H9 (cell line): Measurements from ENCODE around the gene FREM2. TPM values are rescaled to one million over a fixed set of nuclear protein-coding genes. Genes with fewer than 3 reads are reported as not detected.

Source experiments
- DNase-seq: peaks from one replicate; pipeline ENCODE4 v3.0.0-alpha.2; 2017
- H2AFZ ChIP-seq: one replicate; pipeline ENCODE4 v1.6.1; 2013; ENCODE audit warnings: mild to moderate bottlenecking, low read length, control low read depth, moderate library complexity
- H2AK5ac ChIP-seq: 2 replicates; pipeline ENCODE4 v1.6.1; 2013; ENCODE audit warnings: low read length, control low read depth, mixed read lengths; ENCODE audit not compliant: insufficient read length
- H2BK120ac ChIP-seq: one replicate; pipeline ENCODE4 v1.6.1; 2013; ENCODE audit warnings: low read depth, mild to moderate bottlenecking, low read length, control low read depth, inconsistent platforms; ENCODE audit not compliant: poor library complexity, severe bottlenecking
- H2BK12ac ChIP-seq: 2 replicates; pipeline ENCODE4 v1.6.1; 2013; ENCODE audit warnings: low read length, control low read depth, mixed read lengths, low read depth; ENCODE audit not compliant: insufficient read length
- H2BK15ac ChIP-seq: 2 replicates; pipeline ENCODE4 v1.6.1; 2013; ENCODE audit warnings: low read depth, low read length, control low read depth
- H2BK20ac ChIP-seq: one replicate; pipeline ENCODE4 v1.6.1; 2013; ENCODE audit warnings: low read depth, mild to moderate bottlenecking, low read length, control low read depth, inconsistent platforms; ENCODE audit not compliant: poor library complexity, severe bottlenecking
- H2BK5ac ChIP-seq: 2 replicates; pipeline ENCODE4 v1.6.1; 2013; ENCODE audit warnings: low read length, control low read depth, mixed read lengths; ENCODE audit not compliant: insufficient read length
- H3K14ac ChIP-seq: 2 replicates; pipeline ENCODE4 v1.6.1; 2013; ENCODE audit warnings: low read length, control low read depth; ENCODE audit not compliant: insufficient read depth
- H3K18ac ChIP-seq: 2 replicates; pipeline ENCODE4 v1.6.1; 2013; ENCODE audit warnings: low read depth, mild to moderate bottlenecking, mixed read lengths, low read length, control low read depth; ENCODE audit not compliant: insufficient read length
- H3K23ac ChIP-seq: 2 replicates; pipeline ENCODE4 v1.6.1; 2013; ENCODE audit warnings: low read length, control low read depth, mixed read lengths, low read depth; ENCODE audit not compliant: insufficient read length
- H3K23me2 ChIP-seq: 2 replicates; pipeline ENCODE4 v1.6.1; 2013; ENCODE audit warnings: low read depth, mild to moderate bottlenecking, mixed read lengths, low read length, control low read depth; ENCODE audit not compliant: insufficient read length, poor library complexity, severe bottlenecking
- H3K27ac ChIP-seq: 2 replicates; pipeline ENCODE4 v1.5.1; 2013; ENCODE audit warnings: low read length, control low read depth, mixed read lengths, low read depth; ENCODE audit not compliant: insufficient read length
- H3K27me3 ChIP-seq: 2 replicates; pipeline ENCODE4 v1.6.1; 2013; ENCODE audit warnings: low read length, control low read depth, inconsistent platforms; ENCODE audit not compliant: insufficient read depth
- H3K4ac ChIP-seq: 2 replicates; pipeline ENCODE4 v1.6.1; 2013; ENCODE audit warnings: low read depth, mild to moderate bottlenecking, control low read depth, inconsistent platforms, low read length, moderate library complexity
- H3K4me1 ChIP-seq: 2 replicates; pipeline ENCODE4 v1.6.1; 2013; ENCODE audit warnings: low read length, control low read depth, inconsistent platforms; ENCODE audit not compliant: insufficient read depth
- H3K4me2 ChIP-seq: 2 replicates; pipeline ENCODE4 v1.6.1; 2013; ENCODE audit warnings: low read length, control low read depth, mixed read lengths; ENCODE audit not compliant: insufficient read length, insufficient read depth
- H3K56ac ChIP-seq: 2 replicates; pipeline ENCODE4 v1.6.1; 2013; ENCODE audit warnings: low read depth, mild to moderate bottlenecking, mixed read lengths, low read length, control low read depth; ENCODE audit not compliant: insufficient read length
- H3K79me1 ChIP-seq: 2 replicates; pipeline ENCODE4 v1.6.1; 2013; ENCODE audit warnings: low read depth, mild to moderate bottlenecking, moderate library complexity, low read length, control low read depth, inconsistent platforms; ENCODE audit not compliant: insufficient read depth, poor library complexity, severe bottlenecking
- H3K79me2 ChIP-seq: 2 replicates; pipeline ENCODE4 v1.6.1; 2013; ENCODE audit warnings: low read length, control low read depth, inconsistent platforms; ENCODE audit not compliant: insufficient read depth
- H3K9ac ChIP-seq: 2 replicates; pipeline ENCODE4 v1.6.1; 2013; ENCODE audit warnings: low read length, control low read depth, mixed read lengths; ENCODE audit not compliant: insufficient read length; ENCODE audit errors: extremely low read depth
- H3K9me3 ChIP-seq: one replicate; pipeline ENCODE4 v1.6.1; 2013; ENCODE audit warnings: low read depth, low read length, inconsistent platforms; ENCODE audit not compliant: control insufficient read depth
- H3T11ph ChIP-seq: one replicate; pipeline ENCODE4 v1.6.1; 2013; ENCODE audit warnings: mild to moderate bottlenecking, low read length, control low read depth, inconsistent platforms
- H4K20me1 ChIP-seq: one replicate; pipeline ENCODE4 v1.6.1; 2013; ENCODE audit not compliant: control insufficient read depth, insufficient read length, insufficient read depth
- H4K5ac ChIP-seq: 2 replicates; pipeline ENCODE4 v1.6.1; 2013; ENCODE audit warnings: low read depth, mild to moderate bottlenecking, mixed read lengths, low read length, control low read depth; ENCODE audit not compliant: insufficient read length
- H4K8ac ChIP-seq: replicated peaks from 2 replicates; pipeline ENCODE4 v1.6.1; 2013; ENCODE audit warnings: low read length, control low read depth, mixed read lengths, low read depth; ENCODE audit not compliant: insufficient read length
- H4K91ac ChIP-seq: 2 replicates; pipeline ENCODE4 v1.6.1; 2013; ENCODE audit warnings: low read depth, mild to moderate bottlenecking, moderate library complexity, mixed read lengths, low read length, control low read depth; ENCODE audit not compliant: insufficient read length
- H3K27ac Mint-ChIP-seq, 3 experiments: 2 replicates in 2 of 3; 3 replicates in 1 of 3; pipeline ENCODE4 v1.8.0; 2020 to 2021; ENCODE audit warnings: mixed read lengths in 3 of 3, mild to moderate bottlenecking in 1 of 3, moderate library complexity in 1 of 3
- H3K27me3 Mint-ChIP-seq: 2 replicates; pipeline ENCODE4 v1.8.0; 2021; ENCODE audit warnings: low read depth, mild to moderate bottlenecking, moderate library complexity, mixed read lengths
- H3K36me3 Mint-ChIP-seq, 3 experiments: 2 replicates in 2 of 3; 3 replicates in 1 of 3; pipeline ENCODE4 v1.8.0; 2020 to 2021; ENCODE audit warnings: low read depth in 3 of 3, mixed read lengths in 3 of 3; ENCODE audit not compliant: insufficient read depth in 1 of 3
- H3K4me1 Mint-ChIP-seq, 2 experiments: 2 replicates each; pipeline ENCODE4 v1.8.0; 2020; ENCODE audit warnings: mixed read lengths in 2 of 2
- H3K4me3 Mint-ChIP-seq, 2 experiments: 2 replicates in 1 of 2; 3 replicates in 1 of 2; pipeline ENCODE4 v1.8.0; 2020 to 2021; ENCODE audit warnings: mild to moderate bottlenecking in 2 of 2, mixed read lengths in 2 of 2, moderate library complexity in 1 of 2
- H3K9me3 Mint-ChIP-seq, 2 experiments: 2 replicates in 1 of 2; 3 replicates in 1 of 2; pipeline ENCODE4 v1.8.0; 2020; ENCODE audit warnings: mild to moderate bottlenecking in 2 of 2, mixed read lengths in 2 of 2, moderate library complexity in 1 of 2
- WGBS: extraction: QIAGEN DNeasy Blood & Tissue Kit; methylation state at CpG from one replicate; pipeline ENCODE4 v1.1.7; 2013; ENCODE audit warnings: missing lambda C conversion rate, low lambda C conversion rate, mixed read lengths; ENCODE audit not compliant: insufficient read length; ENCODE audit errors: extremely low coverage; 5-methylcytosine and 5-hydroxymethylcytosine counted together
- total RNA-seq: library from RNA; stranded (reverse); gene quantifications from 2 replicates; pipeline ENCODE4 v1.2.1, GENCODE V29; 2021
- TF ChIP-seq, protein P1 (sequence below): fragments of 200-600 bp; sonication (generic); conservative IDR thresholded peaks from 3 replicates; pipeline ENCODE4 v1.8.0; 2021; ENCODE audit warnings: antibody characterized with exemption, mild to moderate bottlenecking

The FREM2 gene
- total RNA-seq, 1 experiment from 2014 or later, result 16.0 TPM

DNA sequence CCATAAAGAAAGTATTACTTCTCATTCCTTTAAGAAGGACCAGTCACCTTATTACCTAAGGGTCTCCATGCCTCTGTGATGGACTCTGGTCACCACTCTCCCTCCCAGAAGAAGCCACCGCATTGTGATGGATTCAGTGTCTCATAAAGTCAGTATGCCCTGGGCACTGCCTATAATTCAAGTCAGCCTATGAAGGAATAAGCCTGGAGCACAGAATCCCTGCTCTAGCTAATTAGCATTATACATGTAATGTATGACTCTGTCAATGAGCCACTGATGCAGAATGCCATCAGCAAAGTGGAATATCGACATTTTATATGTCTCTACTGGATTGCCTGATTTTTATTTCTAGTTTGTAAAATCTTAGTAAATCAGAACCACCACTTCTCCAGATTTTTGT is 14.9 kb upstream of the FREM2 start:
- Histone ChIP-seq H4K5ac (no peak overlapping the region), H4K91ac (no peak overlapping the region), H3K79me2 (no peaks in the 10 kb centered on the region), H2AK5ac (no peak overlapping the region), H2BK12ac (no peak overlapping the region), H3K4me1 (no peaks in the 10 kb centered on the region; the same call in 1 of the 2 replicates), H3K56ac (no peak overlapping the region), H3K9me3 (no peaks in the 10 kb centered on the region), H3K23me2 (no peaks in the 10 kb centered on the region), H3K4ac (no peak overlapping the region), H3K14ac (no peak overlapping the region), H2BK5ac (no peak overlapping the region), H3K27ac (no peak overlapping the region), H3K23ac (no peak overlapping the region), H3K27me3 (no peaks in the 10 kb centered on the region), H4K8ac (no peak overlapping the region), H2BK15ac (no peak overlapping the region), H3K18ac (no peak overlapping the region), H2BK20ac (no peak overlapping the region), H2BK120ac (no peak overlapping the region), H3K4me2 (no peak overlapping the region), H2AFZ (no peak overlapping the region), H3K9ac (no peak overlapping the region), H4K20me1 (no peaks in the 10 kb centered on the region), H3K79me1 (no peaks in the 10 kb centered on the region), H3T11ph (no peak overlapping the region)
- no peaks in the 10 kb centered on the region for H3K36me3 Mint-ChIP-seq
- no peak overlapping the region for H3K4me3 Mint-ChIP-seq
- no peaks in the 10 kb centered on the region for H3K9me3 Mint-ChIP-seq
- no peaks in the 10 kb centered on the region for H3K27me3 Mint-ChIP-seq
- no peak overlapping the region for H3K27ac Mint-ChIP-seq
- TF ChIP-seq, protein P1, sequence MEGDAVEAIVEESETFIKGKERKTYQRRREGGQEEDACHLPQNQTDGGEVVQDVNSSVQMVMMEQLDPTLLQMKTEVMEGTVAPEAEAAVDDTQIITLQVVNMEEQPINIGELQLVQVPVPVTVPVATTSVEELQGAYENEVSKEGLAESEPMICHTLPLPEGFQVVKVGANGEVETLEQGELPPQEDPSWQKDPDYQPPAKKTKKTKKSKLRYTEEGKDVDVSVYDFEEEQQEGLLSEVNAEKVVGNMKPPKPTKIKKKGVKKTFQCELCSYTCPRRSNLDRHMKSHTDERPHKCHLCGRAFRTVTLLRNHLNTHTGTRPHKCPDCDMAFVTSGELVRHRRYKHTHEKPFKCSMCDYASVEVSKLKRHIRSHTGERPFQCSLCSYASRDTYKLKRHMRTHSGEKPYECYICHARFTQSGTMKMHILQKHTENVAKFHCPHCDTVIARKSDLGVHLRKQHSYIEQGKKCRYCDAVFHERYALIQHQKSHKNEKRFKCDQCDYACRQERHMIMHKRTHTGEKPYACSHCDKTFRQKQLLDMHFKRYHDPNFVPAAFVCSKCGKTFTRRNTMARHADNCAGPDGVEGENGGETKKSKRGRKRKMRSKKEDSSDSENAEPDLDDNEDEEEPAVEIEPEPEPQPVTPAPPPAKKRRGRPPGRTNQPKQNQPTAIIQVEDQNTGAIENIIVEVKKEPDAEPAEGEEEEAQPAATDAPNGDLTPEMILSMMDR, result no peak
- DNase-seq, result no peak
- no CpG with 5 or more reads among the region's 2 CpGs for WGBS
- H3K4me1 Mint-ChIP-seq, result peaks cover 6 to 9% of the 10 kb centered on the region in 2 experiments
